Tibial nerve (tissue), 3 donors: ENCODE measurements around the gene YIF1B.

Source experiments
- CTCF ChIP-seq, 5 experiments: fragments of 200-600 bp in 3 of 5; fragments of 450-650 bp in 2 of 5; sonication (generic) in 3 of 5; IDR thresholded peaks; one replicate each; pipeline ENCODE4 v1.5.1; 2016 to 2019; ENCODE audit warnings: antibody characterized with exemption in 5 of 5, mild to moderate bottlenecking in 3 of 5, moderate library complexity in 2 of 5
- POLR2A ChIP-seq, 2 donors: fragments of 450-650 bp; IDR thresholded peaks; one replicate each; pipeline ENCODE4 v1.6.1; 2017; ENCODE audit warnings: antibody characterized with exemption in 2 of 2, mild to moderate bottlenecking in 2 of 2, moderate library complexity in 2 of 2

GRCh38 chr19:38290631-38291147 is 25.1 kb downstream of the YIF1B start:
- no peak for TF ChIP-seq CTCF (IDR thresholded peaks at IDR 0.05)
- no peak for TF ChIP-seq POLR2A (IDR thresholded peaks at IDR 0.05)
